ENCODE results near the gene OR52I1. TPM values are rescaled to one million over a fixed set of nuclear protein-coding genes. Genes with fewer than 3 reads are reported as not detected.

Gene OR52I1, protein sequence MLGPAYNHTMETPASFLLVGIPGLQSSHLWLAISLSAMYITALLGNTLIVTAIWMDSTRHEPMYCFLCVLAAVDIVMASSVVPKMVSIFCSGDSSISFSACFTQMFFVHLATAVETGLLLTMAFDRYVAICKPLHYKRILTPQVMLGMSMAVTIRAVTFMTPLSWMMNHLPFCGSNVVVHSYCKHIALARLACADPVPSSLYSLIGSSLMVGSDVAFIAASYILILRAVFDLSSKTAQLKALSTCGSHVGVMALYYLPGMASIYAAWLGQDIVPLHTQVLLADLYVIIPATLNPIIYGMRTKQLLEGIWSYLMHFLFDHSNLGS
- polyA plus RNA-seq (2013, experiment 1 of 2): not detected
- not detected for polyA plus RNA-seq (2013, experiment 2 of 2)

DNA sequence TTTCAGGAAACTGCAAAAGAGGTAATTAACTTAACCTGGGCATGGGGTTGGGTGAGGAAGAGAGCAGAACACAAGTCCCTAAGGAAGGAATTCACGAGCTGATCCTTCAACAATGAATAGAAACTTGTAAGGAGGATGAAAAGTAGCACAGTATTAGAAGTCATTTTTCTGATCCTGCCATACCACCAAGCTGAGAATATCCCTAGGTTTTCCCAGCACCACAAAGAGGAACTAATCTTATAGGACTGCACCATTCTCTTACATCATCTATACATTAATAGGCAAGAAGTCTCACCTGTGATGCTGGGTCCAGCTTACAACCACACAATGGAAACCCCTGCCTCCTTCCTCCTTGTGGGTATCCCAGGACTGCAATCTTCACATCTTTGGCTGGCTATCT lies at the start of gene OR52I1:
OR52I1 (plus strand) TSS at position 301 of the 400 bp plus-strand sequence; CDS start at position 301, 0 bp downstream.
- no peak within 1 kb of the TSS for H3K9ac ChIP-seq (ENCODE audit: low read length)
- H3K4me1 ChIP-seq (ENCODE audit: control insufficient read depth, low read depth, low read length): no peaks in the 10 kb centered on the region
- WGBS (ENCODE audit: extremely low coverage, insufficient coverage, low lambda C conversion rate): no CpG with 5 or more reads among the region's 1 CpG
- no peaks in the 10 kb centered on the region for H3K79me1 ChIP-seq (ENCODE audit: low read length)
- H4K8ac ChIP-seq (ENCODE audit: low read depth, low read length): no peak within 1 kb of the TSS
- no peak within 1 kb of the TSS for H3K4me3 ChIP-seq (ENCODE audit: low read length)
- no peak within 1 kb of the TSS for H3K23ac ChIP-seq (ENCODE audit: low read length)
- H3K56ac ChIP-seq (ENCODE audit: low read length): no peak within 1 kb of the TSS
- no peak within 1 kb of the TSS for H3K4ac ChIP-seq (ENCODE audit: low read depth, low read length)
- H3K36me3 ChIP-seq (ENCODE audit: control insufficient read depth, insufficient read depth, low read length): no peaks in the 10 kb centered on the region
- H3K4me2 ChIP-seq (ENCODE audit: low read length): no peak within 1 kb of the TSS
- H3K79me2 ChIP-seq (ENCODE audit: control insufficient read depth, insufficient read depth, low read length): no peaks in the 10 kb centered on the region
- no peak for DNase-seq
- H2BK5ac ChIP-seq (ENCODE audit: low read length): no peak within 1 kb of the TSS
- no peaks in the 10 kb centered on the region for H3K27me3 ChIP-seq (ENCODE audit: insufficient read depth, low read length, poor library complexity)
- H2BK120ac ChIP-seq (ENCODE audit: low read depth, low read length): no peak within 1 kb of the TSS
- no peak within 1 kb of the TSS for H2AK5ac ChIP-seq (ENCODE audit: low read length)
- H4K5ac ChIP-seq (ENCODE audit: low read length): no peak within 1 kb of the TSS
- no peak within 1 kb of the TSS for H3K18ac ChIP-seq (ENCODE audit: low read length)
- H2BK15ac ChIP-seq (replicated peaks; ENCODE audit: low read depth): no peak within 1 kb of the TSS
- H3K27ac ChIP-seq (ENCODE audit: low read depth, low read length): no peak within 1 kb of the TSS

DNA sequence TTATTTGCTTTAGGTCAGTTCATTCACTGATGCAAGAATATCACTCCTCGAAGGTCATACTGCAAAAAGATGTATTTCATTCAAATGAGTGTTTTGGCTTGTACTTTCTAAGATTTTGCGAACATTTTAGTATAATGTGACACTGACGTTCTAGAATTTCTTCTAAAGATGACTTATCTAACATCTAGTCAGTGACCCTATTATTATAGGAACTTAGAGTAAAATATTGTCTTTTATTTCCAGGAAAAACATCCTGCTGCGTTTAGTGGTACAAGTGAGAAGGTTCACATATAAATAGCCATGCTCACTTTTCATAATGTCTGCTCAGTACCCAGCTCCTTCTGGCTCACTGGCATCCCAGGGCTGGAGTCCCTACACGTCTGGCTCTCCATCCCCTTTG lies 48.9 kb upstream of the OR52I1 start, which contains the start of gene OR52M1:
OR52M1 (plus strand) TSS at position 301 of the 400 bp plus-strand sequence; CDS start at position 301, 0 bp downstream.
- Histone ChIP-seq H3K4me2 (ENCODE audit: low read length) (no peak within 1 kb of the TSS), H2AK5ac (ENCODE audit: low read length) (no peak within 1 kb of the TSS), H3K27me3 (ENCODE audit: insufficient read depth, low read length, poor library complexity) (no peaks in the 10 kb centered on the region), H3K79me1 (ENCODE audit: low read length) (no peaks in the 10 kb centered on the region), H3K56ac (ENCODE audit: low read length) (no peak within 1 kb of the TSS), H3K18ac (ENCODE audit: low read length) (no peak within 1 kb of the TSS), H2BK120ac (ENCODE audit: low read depth, low read length) (no peak within 1 kb of the TSS), H3K4me3 (ENCODE audit: low read length) (no peak within 1 kb of the TSS), H3K27ac (ENCODE audit: low read depth, low read length) (no peak within 1 kb of the TSS), H3K79me2 (ENCODE audit: control insufficient read depth, insufficient read depth, low read length) (no peaks in the 10 kb centered on the region), H3K23ac (ENCODE audit: low read length) (no peak within 1 kb of the TSS), H3K9ac (ENCODE audit: low read length) (no peak within 1 kb of the TSS), H3K4me1 (ENCODE audit: control insufficient read depth, low read depth, low read length) (no peaks in the 10 kb centered on the region), H3K36me3 (ENCODE audit: control insufficient read depth, insufficient read depth, low read length) (no peaks in the 10 kb centered on the region), H2BK15ac (replicated peaks; ENCODE audit: low read depth) (no peak within 1 kb of the TSS), H3K4ac (ENCODE audit: low read depth, low read length) (no peak within 1 kb of the TSS), H4K5ac (ENCODE audit: low read length) (no peak within 1 kb of the TSS), H4K8ac (ENCODE audit: low read depth, low read length) (no peak within 1 kb of the TSS), H2BK5ac (ENCODE audit: low read length) (no peak within 1 kb of the TSS)
- DNase-seq: no peak
- WGBS (ENCODE audit: extremely low coverage, insufficient coverage, low lambda C conversion rate): no CpG with 5 or more reads among the region's 5 CpGs

DNA sequence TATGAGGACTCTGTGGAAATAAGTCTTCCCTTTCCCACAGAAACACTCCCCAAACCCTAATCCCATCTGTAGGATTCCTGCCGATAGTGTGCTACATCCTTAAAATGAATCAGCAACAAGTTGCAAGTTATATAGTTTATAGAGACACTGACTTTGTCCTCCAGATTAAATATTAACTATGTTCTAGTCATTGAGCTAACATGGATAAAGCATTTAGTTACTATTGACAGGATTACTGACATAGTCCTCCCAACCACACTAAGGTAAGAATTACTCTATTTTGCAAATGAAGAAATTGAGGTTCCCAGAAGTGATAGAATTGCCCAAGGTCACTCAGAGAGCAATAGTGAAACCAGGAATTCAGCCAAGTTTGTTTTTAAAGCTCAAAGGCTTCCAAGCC lies 47.0 kb upstream of the OR52I1 start:
- Histone ChIP-seq H3K36me3 (ENCODE audit: control insufficient read depth, insufficient read depth, low read length) (no peaks in the 10 kb centered on the region), H2BK15ac (replicated peaks; ENCODE audit: low read depth) (no peak overlapping the region), H2BK5ac (ENCODE audit: low read length) (no peak overlapping the region), H3K27ac (ENCODE audit: low read depth, low read length) (no peak overlapping the region), H4K5ac (ENCODE audit: low read length) (no peak overlapping the region), H2BK120ac (ENCODE audit: low read depth, low read length) (no peak overlapping the region), H3K9ac (ENCODE audit: low read length) (no peak overlapping the region), H2AK5ac (ENCODE audit: low read length) (no peak overlapping the region), H3K4me2 (ENCODE audit: low read length) (no peak overlapping the region), H3K79me1 (ENCODE audit: low read length) (no peaks in the 10 kb centered on the region), H3K56ac (ENCODE audit: low read length) (no peak overlapping the region), H3K4ac (ENCODE audit: low read depth, low read length) (no peak overlapping the region), H3K18ac (ENCODE audit: low read length) (no peak overlapping the region), H3K79me2 (ENCODE audit: control insufficient read depth, insufficient read depth, low read length) (no peaks in the 10 kb centered on the region), H3K23ac (ENCODE audit: low read length) (no peak overlapping the region), H3K27me3 (ENCODE audit: insufficient read depth, low read length, poor library complexity) (no peaks in the 10 kb centered on the region), H3K4me1 (ENCODE audit: control insufficient read depth, low read depth, low read length) (no peaks in the 10 kb centered on the region), H3K4me3 (ENCODE audit: low read length) (no peak overlapping the region), H4K8ac (ENCODE audit: low read depth, low read length) (no peak overlapping the region)
- no peak for DNase-seq
- WGBS (ENCODE audit: extremely low coverage, insufficient coverage, low lambda C conversion rate): no CpG with 5 or more reads among the region's 1 CpG

DNA sequence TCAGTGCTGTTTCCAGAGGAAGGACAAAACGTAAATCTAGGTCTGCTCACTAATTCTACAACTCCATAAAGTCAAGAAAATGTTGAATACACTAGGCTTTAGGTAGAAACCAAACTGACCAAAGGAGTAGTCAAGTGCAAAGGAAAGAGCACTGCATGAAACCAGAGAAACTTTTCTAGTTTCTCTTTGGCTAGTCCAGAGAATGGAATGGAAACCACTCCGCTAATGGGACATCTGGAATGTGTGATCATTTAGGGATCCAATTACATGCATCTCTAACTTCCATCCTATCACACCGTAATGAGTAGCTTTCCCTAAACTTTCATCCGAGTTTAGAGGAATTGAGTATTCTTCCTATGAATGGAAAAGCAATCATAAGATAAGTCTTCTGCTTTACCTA lies 46.4 kb upstream of the OR52I1 start:
- H3K4me1 ChIP-seq (ENCODE audit: control insufficient read depth, low read depth, low read length): no peaks in the 10 kb centered on the region
- no peak overlapping the region for H2BK5ac ChIP-seq (ENCODE audit: low read length)
- H3K27me3 ChIP-seq (ENCODE audit: insufficient read depth, low read length, poor library complexity): no peaks in the 10 kb centered on the region
- H3K36me3 ChIP-seq (ENCODE audit: control insufficient read depth, insufficient read depth, low read length): no peaks in the 10 kb centered on the region
- no peak overlapping the region for H2BK120ac ChIP-seq (ENCODE audit: low read depth, low read length)
- H3K18ac ChIP-seq (ENCODE audit: low read length): no peak overlapping the region
- no peak overlapping the region for H4K8ac ChIP-seq (ENCODE audit: low read depth, low read length)
- H3K79me2 ChIP-seq (ENCODE audit: control insufficient read depth, insufficient read depth, low read length): no peaks in the 10 kb centered on the region
- DNase-seq: no peak
- WGBS (ENCODE audit: extremely low coverage, insufficient coverage, low lambda C conversion rate): no CpG with 5 or more reads among the region's 4 CpGs
- H4K5ac ChIP-seq (ENCODE audit: low read length): no peak overlapping the region
- no peak overlapping the region for H2BK15ac ChIP-seq (replicated peaks; ENCODE audit: low read depth)
- no peak overlapping the region for H3K27ac ChIP-seq (ENCODE audit: low read depth, low read length)
- H3K9ac ChIP-seq (ENCODE audit: low read length): no peak overlapping the region
- H3K4me2 ChIP-seq (ENCODE audit: low read length): no peak overlapping the region
- no peak overlapping the region for H3K4me3 ChIP-seq (ENCODE audit: low read length)
- no peak overlapping the region for H3K23ac ChIP-seq (ENCODE audit: low read length)
- H3K56ac ChIP-seq (ENCODE audit: low read length): no peak overlapping the region
- no peaks in the 10 kb centered on the region for H3K79me1 ChIP-seq (ENCODE audit: low read length)
- H2AK5ac ChIP-seq (ENCODE audit: low read length): no peak overlapping the region
- no peak overlapping the region for H3K4ac ChIP-seq (ENCODE audit: low read depth, low read length)

DNA sequence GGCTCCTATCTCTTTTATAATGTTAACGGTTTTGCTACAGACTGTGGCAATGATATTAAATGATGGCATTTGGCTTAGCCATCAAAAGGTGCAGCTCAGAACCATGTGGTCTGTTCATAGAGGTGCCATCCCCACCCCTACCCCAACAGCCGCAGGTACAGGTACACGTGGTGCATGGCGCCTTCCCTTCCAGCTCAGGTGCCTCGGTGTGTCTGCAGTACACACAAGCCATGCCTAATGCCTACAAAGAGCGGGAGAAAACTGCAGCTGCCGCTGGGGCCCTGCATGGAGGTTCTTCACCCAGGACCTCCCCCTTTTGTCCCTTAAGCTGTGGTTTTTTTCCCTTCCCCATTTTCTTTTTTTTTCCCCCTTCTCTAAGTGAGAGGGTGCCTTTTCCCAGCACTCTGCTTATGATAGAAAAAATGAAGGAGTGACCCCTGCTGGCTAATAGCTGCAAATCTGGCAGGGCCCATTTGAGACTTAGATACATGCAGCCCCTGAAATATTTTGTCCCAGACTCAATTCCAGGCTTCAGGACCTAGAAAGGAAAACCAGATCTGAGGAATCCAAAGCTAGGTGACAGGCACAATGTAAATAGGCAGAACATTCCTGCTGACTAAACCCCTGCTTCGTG lies 42.4 kb upstream of the OR52I1 start:
- H3K79me2 ChIP-seq (ENCODE audit: control insufficient read depth, insufficient read depth, low read length): no peaks in the 10 kb centered on the region
- H3K36me3 ChIP-seq (ENCODE audit: control insufficient read depth, insufficient read depth, low read length): no peaks in the 10 kb centered on the region
- H2AK5ac ChIP-seq (ENCODE audit: low read length): no peak overlapping the region
- no peak overlapping the region for H3K23ac ChIP-seq (ENCODE audit: low read length)
- H4K8ac ChIP-seq (ENCODE audit: low read depth, low read length): no peak overlapping the region
- no peak overlapping the region for H3K4me2 ChIP-seq (ENCODE audit: low read length)
- DNase-seq: peak; percentile 45
- no peaks in the 10 kb centered on the region for H3K79me1 ChIP-seq (ENCODE audit: low read length)
- no peak overlapping the region for H3K18ac ChIP-seq (ENCODE audit: low read length)
- H2BK5ac ChIP-seq (ENCODE audit: low read length): no peak overlapping the region
- no peak overlapping the region for H2BK15ac ChIP-seq (replicated peaks; ENCODE audit: low read depth)
- WGBS (ENCODE audit: extremely low coverage, insufficient coverage, low lambda C conversion rate): no CpG with 5 or more reads among the region's 8 CpGs
- no peak overlapping the region for H3K27ac ChIP-seq (ENCODE audit: low read depth, low read length)
- H3K56ac ChIP-seq (ENCODE audit: low read length): no peak overlapping the region
- no peak overlapping the region for H3K4me3 ChIP-seq (ENCODE audit: low read length)
- H4K5ac ChIP-seq (ENCODE audit: low read length): no peak overlapping the region
- no peak overlapping the region for H2BK120ac ChIP-seq (ENCODE audit: low read depth, low read length)
- no peak overlapping the region for H3K4ac ChIP-seq (ENCODE audit: low read depth, low read length)
- no peaks in the 10 kb centered on the region for H3K4me1 ChIP-seq (ENCODE audit: control insufficient read depth, low read depth, low read length)
- H3K9ac ChIP-seq (ENCODE audit: low read length): no peak overlapping the region
- no peaks in the 10 kb centered on the region for H3K27me3 ChIP-seq (ENCODE audit: insufficient read depth, low read length, poor library complexity)

Data from mesendoderm (in vitro differentiated cells).